Esophagus squamous epithelium (tissue), 5 donors: ENCODE measurements around the gene IGSF9B. TPM values are rescaled to one million over a fixed set of nuclear protein-coding genes. Genes with fewer than 3 reads are reported as not detected.

ENCODE experiments used
- DNase-seq: peaks from one replicate; lab custom pipeline; 2025; lab: John Stamatoyannopoulos, UW
- H3K27ac ChIP-seq, 4 donors: fragments of 200-600 bp; sonication (generic); one replicate each; pipeline ENCODE4 v1.5.1; 2016 to 2019; ENCODE audit warnings: mild to moderate bottlenecking in 1 of 4
- H3K27me3 ChIP-seq, 4 donors: fragments of 200-600 bp; sonication (generic); 1 replicate in 3 of 4; 2 replicates in 1 of 4; pipeline versions ENCODE4 v1.5.1 to v1.6.0; 2017 to 2021; ENCODE audit warnings: antibody characterized with exemption in 1 of 4
- H3K36me3 ChIP-seq, 3 donors: fragments of 200-600 bp; sonication (generic); one replicate each; pipeline ENCODE4 v1.5.1; 2016 to 2019
- H3K4me1 ChIP-seq, 3 donors: fragments of 200-600 bp; sonication (generic); one replicate each; pipeline ENCODE4 v1.5.1; 2017 to 2019
- H3K4me3 ChIP-seq, 4 donors: fragments of 200-600 bp; sonication (generic); 1 replicate in 3 of 4; 2 replicates in 1 of 4; pipeline ENCODE4 v1.5.1; 2016 to 2019; ENCODE audit warnings: mild to moderate bottlenecking in 2 of 4, moderate library complexity in 1 of 4
- H3K9me3 ChIP-seq, 3 donors: fragments of 200-600 bp; sonication (generic); one replicate each; pipeline ENCODE4 v1.5.1; 2016 to 2019
- CTCF ChIP-seq, 6 experiments: fragments of 450-650 bp in 4 of 6; fragments of 200-600 bp in 2 of 6; sonication (generic) in 2 of 6; IDR thresholded peaks; one replicate each; pipeline ENCODE4 v1.5.1; 2016 to 2019; ENCODE audit warnings: antibody characterized with exemption in 6 of 6, mild to moderate bottlenecking in 4 of 6, moderate library complexity in 4 of 6
- POLR2A ChIP-seq, 4 donors: fragments of 450-650 bp; IDR thresholded peaks; one replicate each; pipeline ENCODE4 v1.6.1; 2017; ENCODE audit warnings: antibody characterized with exemption in 4 of 4, mild to moderate bottlenecking in 4 of 4, moderate library complexity in 3 of 4
- WGBS, 2 donors: methylation state at CpG; one replicate each; pipeline ENCODE4 v1.1.5; 2018; 5-methylcytosine and 5-hydroxymethylcytosine counted together
- intact Hi-C: fragments of 100-400 bp; cut with DNase I; formaldehyde crosslinking; loops from one replicate; pipeline ENCODE4 v1.15.0; 2022
- total RNA-seq, 4 donors: library from RNA; depleted of rRNA; stranded (reverse); fragments of >200 nt; gene quantifications; one replicate each; pipeline ENCODE4 v1.1.0, GENCODE V29; 2016
- donor health status: DM: yes; HTN: yes; CAD: no.

Gene IGSF9B
- total RNA-seq, 4 donors from 2014 or later = 1.1 to 4.8 (median 1.8) TPM

GRCh38 chr11:133907216-133907615, 49.6 kb downstream of the IGSF9B start:
- peaks cover 0 to 26% (median 0%) of the 10 kb centered on the region in 3 donors for H3K36me3 ChIP-seq
- WGBS, 2 donors = 75 to 88% methylated on average over 5 of the region's 9 CpGs
- no peak for DNase-seq

GRCh38 chr11:133906746-133907145, 50.0 kb downstream of the IGSF9B start:
- no peaks in the 10 kb centered on the region for H3K9me3 ChIP-seq
- H3K27ac ChIP-seq = no peak overlapping the region
- no peak for TF ChIP-seq CTCF (IDR thresholded peaks at IDR 0.05)
- TF ChIP-seq POLR2A (IDR thresholded peaks at IDR 0.05) = no peak
- WGBS, 2 donors = 91% methylated on average over 6 of the region's 13 CpGs; no CpG with 5 or more reads in 1 of the 2 donors
- H3K36me3 ChIP-seq = peaks cover 0 to 26% (median 0%) of the 10 kb centered on the region in 3 donors
- no peaks in the 10 kb centered on the region for H3K27me3 ChIP-seq
- H3K4me3 ChIP-seq = no peak overlapping the region
- intact Hi-C loops = no loop called here
- no peaks in the 10 kb centered on the region for H3K4me1 ChIP-seq
- no peak for DNase-seq

More at GRCh38 chr11:133907216-133907615, 49.6 kb downstream of the IGSF9B start:
- TF ChIP-seq CTCF (IDR thresholded peaks at IDR 0.05) = no peak
- no peak for TF ChIP-seq POLR2A (IDR thresholded peaks at IDR 0.05)
- Histone ChIP-seq H3K4me3 (no peak overlapping the region), H3K4me1 (no peaks in the 10 kb centered on the region), H3K27ac (no peak overlapping the region), H3K9me3 (no peaks in the 10 kb centered on the region), H3K27me3 (no peaks in the 10 kb centered on the region)
- intact Hi-C loops = no loop called here

GRCh38 chr11:133906241-133906640, 50.5 kb downstream of the IGSF9B start:
- intact Hi-C loops = no loop called here
- no peak for DNase-seq
- Histone ChIP-seq H3K4me3 (no peak overlapping the region), H3K27ac (no peak overlapping the region), H3K27me3 (no peaks in the 10 kb centered on the region), H3K4me1 (no peaks in the 10 kb centered on the region), H3K36me3 (peaks cover 0 to 26% (median 0%) of the 10 kb centered on the region in 3 donors), H3K9me3 (no peaks in the 10 kb centered on the region)
- 87 to 92% methylated on average over 5 to 7 of the region's 15 CpGs for WGBS, 2 donors
- TF ChIP-seq CTCF (IDR thresholded peaks at IDR 0.05) = no peak

- DNase-seq = no peak
- 79 to 81% methylated on average over 7 to 11 of the region's 13 CpGs for WGBS, 2 donors
These were observed 51.1 kb downstream of the IGSF9B start for GRCh38 chr11:133905677-133906156.

More at GRCh38 chr11:133905677-133906156, 51.1 kb downstream of the IGSF9B start:
- Histone ChIP-seq H3K27me3 (no peaks in the 10 kb centered on the region), H3K9me3 (no peaks in the 10 kb centered on the region), H3K4me3 (no peak overlapping the region), H3K36me3 (peaks cover 0 to 26% (median 0%) of the 10 kb centered on the region in 3 donors), H3K4me1 (no peaks in the 10 kb centered on the region), H3K27ac (no peak overlapping the region)
- intact Hi-C loops = no loop called here
- no peak for TF ChIP-seq POLR2A (IDR thresholded peaks at IDR 0.05)
- TF ChIP-seq CTCF (IDR thresholded peaks at IDR 0.05) = no peak
